Subcutaneous adipose tissue (tissue), 4 donors: Measurements from ENCODE around the gene NEU1. TPM values are rescaled to one million over a fixed set of nuclear protein-coding genes. Genes with fewer than 3 reads are reported as not detected.

ENCODE experiments used
- total RNA-seq, 4 donors: library from RNA; depleted of rRNA; stranded (reverse); fragments of >200 nt; gene quantifications; one replicate each; pipeline ENCODE4 v1.1.0, GENCODE V29; 2016
- TF ChIP-seq, protein P1 (sequence below): fragments of 450-650 bp; IDR thresholded peaks from one replicate; pipeline ENCODE4 v1.5.1; 2016; ENCODE audit warnings: low read depth, mild to moderate bottlenecking, control low read depth, antibody characterized with exemption, moderate library complexity

NEU1 gene
- total RNA-seq, 4 donors from 2014 or later, result 24.9 to 46.6 (median 40.2) TPM

DNA sequence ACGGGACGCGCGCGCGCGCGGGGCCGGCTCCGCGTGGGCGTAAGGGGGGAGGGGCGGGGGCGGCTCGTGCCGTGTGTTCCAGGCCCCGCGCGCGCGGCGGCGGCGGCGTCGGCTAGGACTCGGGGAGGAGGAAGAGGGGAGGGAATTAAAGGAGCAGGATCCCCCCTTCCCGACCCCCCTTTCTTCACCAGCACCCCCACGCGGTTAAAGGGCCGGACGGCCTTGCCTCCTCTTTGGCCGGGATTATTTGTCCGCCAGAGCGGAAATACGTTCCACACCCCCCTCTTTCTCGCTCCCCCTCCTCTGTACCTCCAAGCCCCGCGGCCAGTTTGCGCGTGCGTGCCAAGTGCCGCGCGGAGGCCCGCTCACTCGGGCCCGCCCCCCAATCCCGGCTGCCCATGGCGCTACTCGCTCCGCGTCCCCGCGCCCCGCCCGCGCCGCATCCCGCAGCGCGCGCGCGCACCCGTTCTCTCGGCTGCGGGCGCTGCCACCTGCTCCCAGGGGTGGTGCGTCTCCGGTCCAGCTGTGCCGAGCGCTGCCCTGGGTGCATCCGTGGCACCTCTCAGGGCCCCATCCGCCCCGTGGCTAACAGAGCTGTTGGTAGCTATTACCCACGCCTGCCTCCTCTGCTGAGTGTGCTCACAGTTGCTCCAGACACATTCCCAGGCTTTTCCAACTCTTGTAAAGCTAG is 39.5 kb upstream of the NEU1 start, which contains the start of gene ZBTB12:
Gene ZBTB12, minus strand, starts transcription at position 134 of the 691 bp plus-strand sequence. CDS start 781 bp downstream, outside the sequence.
- TF ChIP-seq, protein P1, sequence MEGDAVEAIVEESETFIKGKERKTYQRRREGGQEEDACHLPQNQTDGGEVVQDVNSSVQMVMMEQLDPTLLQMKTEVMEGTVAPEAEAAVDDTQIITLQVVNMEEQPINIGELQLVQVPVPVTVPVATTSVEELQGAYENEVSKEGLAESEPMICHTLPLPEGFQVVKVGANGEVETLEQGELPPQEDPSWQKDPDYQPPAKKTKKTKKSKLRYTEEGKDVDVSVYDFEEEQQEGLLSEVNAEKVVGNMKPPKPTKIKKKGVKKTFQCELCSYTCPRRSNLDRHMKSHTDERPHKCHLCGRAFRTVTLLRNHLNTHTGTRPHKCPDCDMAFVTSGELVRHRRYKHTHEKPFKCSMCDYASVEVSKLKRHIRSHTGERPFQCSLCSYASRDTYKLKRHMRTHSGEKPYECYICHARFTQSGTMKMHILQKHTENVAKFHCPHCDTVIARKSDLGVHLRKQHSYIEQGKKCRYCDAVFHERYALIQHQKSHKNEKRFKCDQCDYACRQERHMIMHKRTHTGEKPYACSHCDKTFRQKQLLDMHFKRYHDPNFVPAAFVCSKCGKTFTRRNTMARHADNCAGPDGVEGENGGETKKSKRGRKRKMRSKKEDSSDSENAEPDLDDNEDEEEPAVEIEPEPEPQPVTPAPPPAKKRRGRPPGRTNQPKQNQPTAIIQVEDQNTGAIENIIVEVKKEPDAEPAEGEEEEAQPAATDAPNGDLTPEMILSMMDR, result no peak

- TF ChIP-seq, protein P1, result no peak
Measured at GRCh38 chr6:31901415-31901952, 38.9 kb upstream of the NEU1 start.

GRCh38 chr6:31900917-31901414 is 38.3 kb upstream of the NEU1 start:
- TF ChIP-seq, protein P1, result no peak

DNA sequence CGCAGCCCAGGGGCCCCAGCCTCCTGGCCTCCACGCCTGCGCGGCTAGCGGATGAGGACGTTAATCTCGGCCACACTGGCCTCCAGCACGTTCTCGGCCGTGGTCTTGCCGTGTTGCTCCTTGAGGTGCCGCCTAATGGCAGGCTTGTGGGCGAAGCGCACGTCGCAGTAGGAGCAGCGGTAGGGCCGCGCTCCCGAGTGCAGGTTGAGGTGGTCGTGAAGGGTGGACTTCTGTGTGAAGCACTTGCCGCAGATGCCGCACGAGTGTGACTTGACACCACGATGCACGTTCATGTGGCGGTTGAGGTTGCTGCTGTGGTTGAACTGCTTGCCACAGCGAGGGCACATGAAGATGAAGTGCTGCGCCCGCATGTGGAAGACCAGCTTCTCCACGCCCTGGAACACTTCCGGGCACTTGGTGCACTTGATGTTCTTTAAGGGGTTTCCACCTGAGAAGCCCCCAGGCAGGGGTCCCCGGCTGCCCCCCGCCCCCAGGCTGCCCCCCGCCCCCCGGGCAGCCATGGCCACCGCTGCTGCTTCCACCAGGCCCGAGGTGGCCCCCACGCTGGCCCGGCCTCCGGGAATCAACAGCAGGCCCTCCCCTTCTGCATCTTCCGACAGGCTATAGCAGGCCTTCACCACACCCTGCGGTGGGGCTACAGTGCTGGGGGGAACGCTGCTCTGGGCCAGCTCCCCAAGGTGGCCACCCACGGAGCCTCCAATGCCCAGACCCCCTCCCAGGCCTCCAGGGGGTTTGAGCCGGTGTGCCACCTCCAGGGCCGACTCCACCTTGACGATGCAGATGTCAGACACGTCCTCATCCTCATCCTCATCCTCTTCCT is 37.5 kb upstream of the NEU1 start:
- TF ChIP-seq, protein P1, result no peak

- TF ChIP-seq, protein P1, result no peak
Measured at GRCh38 chr6:31899215-31899614, 36.6 kb upstream of the NEU1 start.

DNA sequence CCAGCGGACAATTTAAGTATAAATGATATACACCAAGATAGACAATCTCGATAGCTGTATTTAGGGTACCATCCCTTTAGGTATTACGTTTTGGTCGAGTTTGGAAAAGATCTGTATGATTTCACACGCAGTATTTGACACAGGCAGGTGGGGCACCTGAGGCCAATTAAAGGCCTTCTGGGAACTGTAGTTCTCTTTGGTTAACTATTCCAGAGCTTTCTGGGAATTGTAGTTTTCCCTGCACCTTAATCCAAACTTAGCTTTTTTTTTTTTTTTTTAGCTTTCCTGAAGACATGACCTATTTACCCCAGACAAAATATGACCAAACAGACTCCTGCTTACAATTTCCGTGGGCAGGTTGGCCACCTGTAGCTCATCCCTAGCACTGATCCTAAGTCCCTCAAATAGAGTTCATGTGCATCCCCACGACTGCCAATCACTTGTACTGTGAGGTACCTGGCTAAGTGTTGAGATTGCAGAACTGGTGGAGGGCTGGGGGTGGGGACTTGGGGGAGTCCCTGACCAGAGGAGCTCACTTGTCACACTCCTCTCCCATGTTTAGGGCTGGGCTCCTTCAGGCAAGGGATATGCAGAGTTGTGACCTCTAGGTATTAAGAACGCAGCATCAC is 35.9 kb upstream of the NEU1 start:
- TF ChIP-seq, protein P1, result no peak
